ENCODE data around the gene SIRT7.
"Not testable (repeated sequence)": the region's sequence is repeated elsewhere in the genome, so short reads cannot be mapped to it uniquely, and the experiment has no call there.

SIRT7 gene

GRCh38 chr17:81955756-81956544 lies 38.0 kb upstream of the SIRT7 start:
- no peaks in the 10 kb centered on the region for H3K79me2 ChIP-seq
- no peaks in the 10 kb centered on the region for H3K4me1 ChIP-seq
- no peak overlapping the region for H3K9ac ChIP-seq
- H3K36me3 ChIP-seq (ENCODE audit: control insufficient read depth, insufficient read depth, low read length) = no peaks in the 10 kb centered on the region
- H3K4me3 ChIP-seq (ENCODE audit: low read depth, low read length) = no peak overlapping the region
- H3K4me2 ChIP-seq (ENCODE audit: low read length) = no peak overlapping the region
- no peak overlapping the region for H2AFZ ChIP-seq
- no peaks in the 10 kb centered on the region for H3K9me3 ChIP-seq (ENCODE audit: control insufficient read depth, low read length)
- no peaks in the 10 kb centered on the region for H3K27me3 ChIP-seq (ENCODE audit: control insufficient read depth, insufficient read depth, low read length)
- H3K27ac ChIP-seq = no peak overlapping the region
- no peak for TF ChIP-seq CTCF (IDR thresholded peaks at IDR 0.05)

GRCh38 chr17:81955058-81955681 lies 37.2 kb upstream of the SIRT7 start:
- H3K36me3 ChIP-seq (ENCODE audit: control insufficient read depth, insufficient read depth, low read length) = no peaks in the 10 kb centered on the region
- no peaks in the 10 kb centered on the region for H3K9me3 ChIP-seq (ENCODE audit: control insufficient read depth, low read length)
- no peak overlapping the region for H2AFZ ChIP-seq
- TF ChIP-seq CTCF (IDR thresholded peaks at IDR 0.05) = no peak
- no peak overlapping the region for H3K4me3 ChIP-seq (ENCODE audit: low read depth, low read length)
- no peaks in the 10 kb centered on the region for H3K79me2 ChIP-seq
- H3K27me3 ChIP-seq (ENCODE audit: control insufficient read depth, insufficient read depth, low read length) = no peaks in the 10 kb centered on the region
- no peak overlapping the region for H3K27ac ChIP-seq
- no peak overlapping the region for H3K9ac ChIP-seq
- H3K4me2 ChIP-seq (ENCODE audit: low read length) = no peak overlapping the region
- H3K4me1 ChIP-seq = no peaks in the 10 kb centered on the region

GRCh38 chr17:81954131-81955057 lies 36.4 kb upstream of the SIRT7 start:
- H3K4me3 ChIP-seq (ENCODE audit: low read depth, low read length) = no peak overlapping the region
- no peaks in the 10 kb centered on the region for H3K79me2 ChIP-seq
- H3K27me3 ChIP-seq (ENCODE audit: control insufficient read depth, insufficient read depth, low read length) = no peaks in the 10 kb centered on the region
- H3K27ac ChIP-seq = no peak overlapping the region
- H3K9me3 ChIP-seq (ENCODE audit: control insufficient read depth, low read length) = no peaks in the 10 kb centered on the region
- TF ChIP-seq CTCF (IDR thresholded peaks at IDR 0.05) = no peak
- H3K36me3 ChIP-seq (ENCODE audit: control insufficient read depth, insufficient read depth, low read length) = no peaks in the 10 kb centered on the region
- no peak overlapping the region for H3K4me2 ChIP-seq (ENCODE audit: low read length)
- H2AFZ ChIP-seq = no peak overlapping the region
- no peaks in the 10 kb centered on the region for H3K4me1 ChIP-seq
- H3K9ac ChIP-seq = no peak overlapping the region

- not testable (repeated sequence) for H3K4me2 ChIP-seq (ENCODE audit: low read length); H3K36me3 ChIP-seq (ENCODE audit: control insufficient read depth, insufficient read depth, low read length); H3K79me2 ChIP-seq; H3K4me3 ChIP-seq (ENCODE audit: low read depth, low read length); H3K27me3 ChIP-seq (ENCODE audit: control insufficient read depth, insufficient read depth, low read length); H2AFZ ChIP-seq; H3K4me1 ChIP-seq; H3K27ac ChIP-seq; H3K9ac ChIP-seq; H3K9me3 ChIP-seq (ENCODE audit: control insufficient read depth, low read length)
Measured at GRCh38 chr17:81953443-81953842, 35.5 kb upstream of the SIRT7 start.

- H3K9ac ChIP-seq = no peak overlapping the region
- H3K27ac ChIP-seq = no peak overlapping the region
- H2AFZ ChIP-seq = no peak overlapping the region
- H3K9me3 ChIP-seq (ENCODE audit: control insufficient read depth, low read length) = no peaks in the 10 kb centered on the region
- H3K4me2 ChIP-seq (ENCODE audit: low read length) = no peak overlapping the region
- no peak for TF ChIP-seq CTCF (IDR thresholded peaks at IDR 0.05)
- H3K27me3 ChIP-seq (ENCODE audit: control insufficient read depth, insufficient read depth, low read length) = no peaks in the 10 kb centered on the region
- H3K79me2 ChIP-seq = no peaks in the 10 kb centered on the region
- H3K36me3 ChIP-seq (ENCODE audit: control insufficient read depth, insufficient read depth, low read length) = no peaks in the 10 kb centered on the region
- H3K4me1 ChIP-seq = no peaks in the 10 kb centered on the region
- H3K4me3 ChIP-seq (ENCODE audit: low read depth, low read length) = no peak overlapping the region
Measured at GRCh38 chr17:81952792-81953228, 34.8 kb upstream of the SIRT7 start.
